GM12878 (cell line): ENCODE results near the gene MAP2K7. TPM values are rescaled to one million over a fixed set of nuclear protein-coding genes. Genes with fewer than 3 reads are reported as not detected.

Source experiments
- ATAC-seq: fragments of 200-7000 bp; cut with Tn5 transposase; 3 replicates; pipeline ENCODE4 v1.9.1; 2020; ENCODE audit warnings: mild to moderate bottlenecking, moderate library complexity
- BruUV-seq: library from RNA; stranded (reverse); fragments of 400-500 nt; replicated peaks from 2 replicates; lab custom pipeline; 2021; lab: Mats Ljungman, UMichigan
- CTCF ChIA-PET: fragments of 300-600 bp; sonication (Branson Sonifier 250); formaldehyde crosslinking; extraction: SDS; loops from one replicate; lab custom pipeline; 2021; ENCODE audit warnings: inconsistent platforms; lab: Yijun Ruan, JAX
- POLR2A ChIA-PET: fragments of 350-600 bp; formaldehyde crosslinking; extraction: SDS; loops from one replicate; lab custom pipeline; 2021; ENCODE audit warnings: inconsistent platforms; lab: Charles Lee
- RAD21 ChIA-PET: fragments of 300-600 bp; sonication (Branson Sonifier 250); formaldehyde crosslinking; loops from one replicate; lab custom pipeline; 2023; ENCODE audit warnings: antibody characterized with exemption; ENCODE audit not compliant: unreplicated experiment; lab: Charles Lee
- SMC1A ChIA-PET: fragments of 300-600 bp; sonication (Branson Sonifier 250); formaldehyde crosslinking; loops from one replicate; lab custom pipeline; 2023; ENCODE audit not compliant: unreplicated experiment, uncharacterized antibody; lab: Charles Lee
- DNase-seq: peaks from one replicate; pipeline ENCODE4 v3.0.0-alpha.2; 2011; ENCODE audit warnings: low read depth, low spot score
- FAIRE-seq: peaks from 3 replicates; lab custom pipeline; 2011; peaks lifted over from hg19 to GRCh38; lab: Jason Lieb, UNC
- H2AFZ ChIP-seq: 2 replicates; pipeline ENCODE4 v1.6.0; 2011; ENCODE audit warnings: low read depth, low read length, control low read depth; ENCODE audit not compliant: control insufficient read depth
- H3K27ac ChIP-seq: 2 replicates; pipeline ENCODE4 v1.5.1; 2011; ENCODE audit warnings: control low read depth; ENCODE audit not compliant: control insufficient read depth, insufficient read depth
- H3K27me3 ChIP-seq, 2 experiments: replicated peaks in 1 of 2; 2 replicates each; pipeline versions ENCODE4 v1.6.0 to v1.6.1; 2011; ENCODE audit warnings: low read length in 1 of 2; ENCODE audit not compliant: control insufficient read depth in 2 of 2, insufficient read depth in 2 of 2
- H3K36me3 ChIP-seq, 2 experiments: 2 replicates each; pipeline ENCODE4 v1.5.1; 2011; ENCODE audit warnings: low read length in 1 of 2; ENCODE audit not compliant: control insufficient read depth in 2 of 2, insufficient read depth in 2 of 2
- H3K4me1 ChIP-seq: 2 replicates; pipeline ENCODE4 v1.6.1; 2011; ENCODE audit warnings: mild to moderate bottlenecking, low read length, moderate library complexity, mixed read lengths; ENCODE audit not compliant: control insufficient read depth, insufficient read depth
- H3K4me2 ChIP-seq: 2 replicates; pipeline ENCODE4 v1.6.0; 2011; ENCODE audit warnings: control low read depth; ENCODE audit not compliant: control insufficient read depth, insufficient read depth
- H3K4me3 ChIP-seq: fragments of 200-600 bp; sonication (generic); 2 replicates; pipeline ENCODE4 v1.5.1; 2016
- H3K79me2 ChIP-seq: 2 replicates; pipeline ENCODE4 v1.6.0; 2011; ENCODE audit warnings: low read length; ENCODE audit not compliant: control insufficient read depth, insufficient read depth
- H3K9ac ChIP-seq: 2 replicates; pipeline ENCODE4 v1.8.0; 2011; ENCODE audit warnings: low read length, control low read depth, mixed read lengths; ENCODE audit not compliant: control insufficient read depth, insufficient read depth
- H3K9me3 ChIP-seq: replicated peaks from 3 replicates; pipeline ENCODE4 v1.5.1; 2011; ENCODE audit warnings: mild to moderate bottlenecking, low read length; ENCODE audit not compliant: control insufficient read depth, insufficient read depth
- H4K20me1 ChIP-seq: 2 replicates; pipeline ENCODE4 v1.6.0; 2011; ENCODE audit not compliant: control insufficient read depth, insufficient read depth
- ATF7 ChIP-seq: fragments of 450-650 bp; IDR thresholded peaks from 2 replicates; pipeline ENCODE4 v1.6.1; 2016; ENCODE audit warnings: low read depth, mild to moderate bottlenecking
- CTCF ChIP-seq, 3 experiments: IDR thresholded peaks in 2 of 3; conservative IDR thresholded peaks in 1 of 3; 2 replicates each; pipeline ENCODE4 v1.5.1; 2011; ENCODE audit warnings: low read depth in 3 of 3, low read length in 3 of 3, mild to moderate bottlenecking in 3 of 3, control low read depth in 2 of 3, moderate library complexity in 2 of 3, inconsistent platforms in 1 of 3, mixed read lengths in 1 of 3; ENCODE audit not compliant: control insufficient read depth in 2 of 3, insufficient read depth in 1 of 3; ENCODE audit errors: extremely low read depth in 1 of 3
- HDGF ChIP-seq: fragments of 450-650 bp; IDR thresholded peaks from 2 replicates; pipeline ENCODE4 v1.6.1; 2016; ENCODE audit warnings: antibody characterized with exemption
- HSF1 ChIP-seq: fragments of 150-350 bp; IDR thresholded peaks from 2 replicates; pipeline ENCODE4 v1.6.1; 2014; ENCODE audit warnings: mild to moderate bottlenecking, low read depth, low read length
- NRF1 ChIP-seq: conservative IDR thresholded peaks from 2 replicates; pipeline ENCODE4 v1.6.1; 2011; ENCODE audit warnings: mild to moderate bottlenecking, low read depth, low read length, improper control_type of control experiment
- POLR2A ChIP-seq: IDR thresholded peaks from 2 replicates; pipeline ENCODE4 v1.6.1; 2011; ENCODE audit warnings: low read depth, mild to moderate bottlenecking, low read length
- RFX5 ChIP-seq: IDR thresholded peaks from 2 replicates; pipeline ENCODE4 v1.6.1; 2011; ENCODE audit warnings: low read depth, low read length, improper control_type of control experiment
- SMAD5 ChIP-seq: IDR thresholded peaks from 2 replicates; pipeline ENCODE4 v1.6.1; 2016; ENCODE audit warnings: antibody characterized with exemption, low read depth
- SP1 ChIP-seq: IDR thresholded peaks from one replicate; pipeline ENCODE4 v1.6.1; 2011; ENCODE audit warnings: low read depth, low read length
- SRF ChIP-seq, 2 experiments: IDR thresholded peaks; 2 replicates each; pipeline ENCODE4 v1.6.1; 2011; ENCODE audit warnings: low read depth in 2 of 2, low read length in 2 of 2, mild to moderate bottlenecking in 1 of 2, moderate library complexity in 1 of 2
- TAF1 ChIP-seq: IDR thresholded peaks from 2 replicates; pipeline ENCODE4 v1.6.1; 2011; ENCODE audit warnings: mild to moderate bottlenecking, low read depth, low read length, borderline replicate concordance
- YY1 ChIP-seq: IDR thresholded peaks from 2 replicates; pipeline ENCODE4 v1.6.1; 2011; ENCODE audit warnings: low read depth, mild to moderate bottlenecking, low read length
- ZBED1 ChIP-seq: IDR thresholded peaks from 2 replicates; pipeline ENCODE4 v1.6.1; 2016; ENCODE audit warnings: borderline replicate concordance
- ZNF24 ChIP-seq: fragments of 450-650 bp; IDR thresholded peaks from 2 replicates; pipeline ENCODE4 v1.6.1; 2017; ENCODE audit warnings: antibody characterized with exemption, mild to moderate bottlenecking
- WGBS: methylation state at CpG from one replicate; pipeline ENCODE4 v1.1.6; 2016; ENCODE audit warnings: low lambda C conversion rate; ENCODE audit not compliant: insufficient replicate concordance, insufficient coverage; ENCODE audit errors: missing lambda C conversion rate; 5-methylcytosine and 5-hydroxymethylcytosine counted together
- in situ Hi-C: fragments of 300-500 bp; cut with MboI; formaldehyde crosslinking; loops from 9 replicates; pipeline ENCODE4 v1.14.3; 2018; ENCODE audit warnings: mixed read lengths
- intact Hi-C: fragments of 100-400 bp; cut with micrococcal nuclease; formaldehyde crosslinking; loops from one replicate; pipeline ENCODE4 v1.14.2; 2022; ENCODE audit not compliant: unreplicated experiment
- polyA plus RNA-seq, 11 experiments: library from polyadenylated mRNA; depleted of rRNA in 4 of 11; unstranded in 6 of 11; stranded (reverse) in 5 of 11; fragments of >200 nt; fragmentation: Nextera tagmentation in 4 of 11; fragmentation: Illumina TruSeq in 1 of 11; extraction: Ambion mirVana in 4 of 11; extraction: Trizol in 1 of 11; gene quantifications; 1 replicate in 1 of 11; 2 replicates in 10 of 11; pipeline versions ENCODE4 v1.2.1 to v1.2.3, GENCODE V29; 2011 to 2016; ENCODE audit warnings: inconsistent platforms in 2 of 11, missing spikeins in 2 of 11, low read depth in 1 of 11
- total RNA-seq, 4 experiments: library from RNA; depleted of rRNA in 3 of 4; stranded (reverse); fragments of >200 nt in 3 of 4; fragmentation: Illumina TruSeq in 1 of 4; extraction: Trizol in 1 of 4; gene quantifications; 2 replicates each; pipeline versions ENCODE4 v1.2.1 to v1.2.3, GENCODE V29; 2013 to 2021

MAP2K7 gene
- total and polyA plus RNA-seq, 10 of the 15 experiments (the other 5 are each of a cell fraction or from before 2014, with no cell fraction given) = 0.34 to 32.2 (median 6.7) TPM

DNA sequence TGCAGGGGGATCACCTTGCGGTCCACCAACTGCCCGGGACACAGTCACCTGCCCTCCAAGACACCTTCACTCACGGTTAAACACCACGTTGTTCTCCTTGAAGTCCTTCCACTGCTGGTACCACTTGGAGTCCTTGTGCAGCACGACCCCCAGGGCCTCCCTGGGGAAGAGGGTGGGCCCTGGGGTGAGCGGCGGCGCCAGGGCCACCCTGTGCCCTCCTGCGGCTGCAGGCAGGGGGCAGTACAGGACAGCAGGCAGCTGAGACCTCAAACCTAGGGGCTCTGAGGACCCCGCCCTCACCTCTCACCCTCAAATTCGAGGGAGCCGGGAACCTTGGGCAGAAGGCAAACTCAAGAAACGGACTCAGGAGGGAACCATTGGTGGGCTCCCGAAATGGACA, 29.7 kb downstream of the MAP2K7 start (continued):
- TF ChIP-seq POLR2A (peak; percentile 44; the same call in 1 of the 2 replicates), CTCF (IDR thresholded peaks at IDR 0.05 in 2 of 3, conservative IDR thresholded peaks at IDR 0.05 in 1 of 3; ENCODE audit: control insufficient read depth in 2 of 3, extremely low read depth in 1 of 3, insufficient read depth in 1 of 3, low read depth in 3 of 3, low read length in 3 of 3) (peak in 2 of 3 experiments; percentile 30 to 39; a peak in 2 of 6 replicates), HDGF (no peak), HSF1 (no peak)
- TF ChIP-seq, all 136 proteins: peak for 3

- Histone ChIP-seq H3K36me3 (peaks cover 13 to 43% of the 10 kb centered on the region in 2 experiments; a peak in 3 of 4 replicates), H4K20me1 (no peaks in the 10 kb centered on the region), H3K4me2 (no peak overlapping the region), H3K9ac (no peak overlapping the region), H3K9me3 (no peaks in the 10 kb centered on the region), H3K27me3 (no peaks in the 10 kb centered on the region), H3K79me2 (no peaks in the 10 kb centered on the region), H3K27ac (no peak overlapping the region), H3K4me1 (no peaks in the 10 kb centered on the region; the same call in 1 of the 2 replicates)
- in situ Hi-C loops = no loop called here
- ChIA-PET SMC1A (no interaction called here), CTCF (no interaction called here), RAD21 (no interaction called here), POLR2A (no interaction called here)
- DNase-seq = no peak
- ATAC-seq = no peak
- WGBS = 95% methylated on average over 40 of the region's 55 CpGs
- FAIRE-seq = no peak
- TF ChIP-seq YY1 = no peak
- no peak for TF ChIP-seq SP1
- no peak for TF ChIP-seq SMAD5
- TF ChIP-seq NRF1 = no peak
- TF ChIP-seq ZNF24 = no peak
- TF ChIP-seq SRF (IDR thresholded peaks at IDR 0.05; ENCODE audit: low read depth in 2 of 2, low read length in 2 of 2) = no peak
- TF ChIP-seq RFX5 = no peak
- no peak for TF ChIP-seq TAF1
- no peak for TF ChIP-seq ZBED1
- no peak for TF ChIP-seq ATF7
- TF ChIP-seq, all 136 proteins: peak for 0
- Histone ChIP-seq H3K4me3 (no peak overlapping the region), H2AFZ (no peak overlapping the region)
- no TSS peak for BruUV-seq
- intact Hi-C loops = no loop called here
Observed at GRCh38 chr19:7933828-7934725, 30.4 kb downstream of the MAP2K7 start.
